Stimulated activated CD4-positive, alpha-beta T cell treated with anti-CD3 and anti-CD28 coated beads, Interleukin-4, amount 100 ng/mL, for 24 hours (primary cell): ENCODE results near the gene PDP2.

Source experiments
- DNase-seq: peaks from one replicate; pipeline ENCODE4 v3.0.0-alpha.2; 2020

Gene PDP2

GRCh38 chr16:66880288-66881013 is at the start of gene PDP2:
TSS of gene PDP2 (plus strand) at chr16:66880515. CDS start at chr16:66884285, 3,770 bp downstream.
- peak; percentile 92 for DNase-seq

- DNase-seq, result no peak
Measured at GRCh38 chr16:66832190-66832589, 48.1 kb upstream of the PDP2 start.

- no peak for DNase-seq
Measured at GRCh38 chr16:66832661-66833305, 47.5 kb upstream of the PDP2 start.

GRCh38 chr16:66834746-66835145 is 45.6 kb upstream of the PDP2 start:
- DNase-seq, result no peak

GRCh38 chr16:66840883-66841282 is 39.4 kb upstream of the PDP2 start:
- DNase-seq, result no peak

- DNase-seq, result no peak
Measured at GRCh38 chr16:66841366-66841765, 38.9 kb upstream of the PDP2 start.

- no peak for DNase-seq
Measured at GRCh38 chr16:66842765-66843164, 37.5 kb upstream of the PDP2 start.

GRCh38 chr16:66843191-66843590 is 37.1 kb upstream of the PDP2 start:
- DNase-seq, result no peak

- DNase-seq, result no peak
Measured at GRCh38 chr16:66844009-66844341, 36.3 kb upstream of the PDP2 start.

- DNase-seq, result no peak
Measured at GRCh38 chr16:66844342-66845079, 35.8 kb upstream of the PDP2 start, which contains the start of gene CA7. TSS of gene CA7 (plus strand) at chr16:66844414. CDS start at chr16:66844488, 74 bp downstream.

GRCh38 chr16:66845080-66845410 is 35.3 kb upstream of the PDP2 start:
- no peak for DNase-seq

- no peak for DNase-seq
Measured at GRCh38 chr16:66845791-66846221, 34.5 kb upstream of the PDP2 start.

- DNase-seq, result no peak
Measured at GRCh38 chr16:66846266-66846665, 34.0 kb upstream of the PDP2 start.

GRCh38 chr16:66846831-66847230 is 33.5 kb upstream of the PDP2 start:
- no peak for DNase-seq

GRCh38 chr16:66847533-66848067 is 32.7 kb upstream of the PDP2 start:
- no peak for DNase-seq

- no peak for DNase-seq
Measured at GRCh38 chr16:66848172-66848571, 32.1 kb upstream of the PDP2 start.

GRCh38 chr16:66849021-66849420 is 31.3 kb upstream of the PDP2 start:
- no peak for DNase-seq

- DNase-seq, result no peak
Measured at GRCh38 chr16:66849549-66849948, 30.8 kb upstream of the PDP2 start.

GRCh38 chr16:66850115-66850815 is 30.1 kb upstream of the PDP2 start:
- DNase-seq, result no peak

- no peak for DNase-seq
Measured at GRCh38 chr16:66851166-66851964, 28.9 kb upstream of the PDP2 start.

GRCh38 chr16:66853261-66854139 is 26.8 kb upstream of the PDP2 start:
- no peak for DNase-seq
